Astrocyte of the cerebellum (primary cell): ENCODE measurements around the gene UTP20.

Experiments used
- DNase-seq: peaks from one replicate; pipeline ENCODE4 v3.0.0-alpha.2; 2011; ENCODE audit warnings: low read depth
- H3K4me3 ChIP-seq: 2 replicates; pipeline ENCODE4 v1.5.1; 2011; ENCODE audit warnings: mild to moderate bottlenecking, low read depth, low read length, moderate library complexity
- in situ Hi-C: cut with HindIII; loops from 2 replicates; pipeline ENCODE4 v1.10.0; 2017; ENCODE audit warnings: low sequenced_read_pairs
- TF ChIP-seq, protein P1 (sequence below): IDR thresholded peaks from 2 replicates; pipeline ENCODE4 v1.5.1; 2012; ENCODE audit warnings: low read length, low read depth, moderate library complexity, mild to moderate bottlenecking; ENCODE audit errors: missing control alignments

Gene UTP20

DNA sequence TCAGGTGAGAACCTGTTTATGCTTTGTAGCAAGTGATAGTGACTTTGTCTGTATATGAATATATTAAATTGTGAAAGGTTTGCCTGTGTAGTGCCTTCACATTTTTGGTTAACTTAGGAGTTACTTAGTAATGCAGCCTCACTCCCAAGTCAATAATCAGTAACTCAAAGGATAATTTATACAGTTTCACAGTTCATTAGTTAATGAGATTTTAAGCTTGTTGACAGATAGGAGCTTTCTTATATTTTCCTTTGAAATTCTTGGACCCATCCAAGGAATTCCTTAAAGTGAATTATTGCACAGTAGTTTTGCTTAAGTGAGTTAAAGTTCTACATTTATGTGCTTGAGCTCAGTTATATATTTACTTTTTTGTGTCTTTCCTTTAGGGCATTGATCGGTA is 50.7 kb downstream of the UTP20 start:
- no peak overlapping the region for H3K4me3 ChIP-seq
- in situ Hi-C loops: no loop called here
- TF ChIP-seq, protein P1, sequence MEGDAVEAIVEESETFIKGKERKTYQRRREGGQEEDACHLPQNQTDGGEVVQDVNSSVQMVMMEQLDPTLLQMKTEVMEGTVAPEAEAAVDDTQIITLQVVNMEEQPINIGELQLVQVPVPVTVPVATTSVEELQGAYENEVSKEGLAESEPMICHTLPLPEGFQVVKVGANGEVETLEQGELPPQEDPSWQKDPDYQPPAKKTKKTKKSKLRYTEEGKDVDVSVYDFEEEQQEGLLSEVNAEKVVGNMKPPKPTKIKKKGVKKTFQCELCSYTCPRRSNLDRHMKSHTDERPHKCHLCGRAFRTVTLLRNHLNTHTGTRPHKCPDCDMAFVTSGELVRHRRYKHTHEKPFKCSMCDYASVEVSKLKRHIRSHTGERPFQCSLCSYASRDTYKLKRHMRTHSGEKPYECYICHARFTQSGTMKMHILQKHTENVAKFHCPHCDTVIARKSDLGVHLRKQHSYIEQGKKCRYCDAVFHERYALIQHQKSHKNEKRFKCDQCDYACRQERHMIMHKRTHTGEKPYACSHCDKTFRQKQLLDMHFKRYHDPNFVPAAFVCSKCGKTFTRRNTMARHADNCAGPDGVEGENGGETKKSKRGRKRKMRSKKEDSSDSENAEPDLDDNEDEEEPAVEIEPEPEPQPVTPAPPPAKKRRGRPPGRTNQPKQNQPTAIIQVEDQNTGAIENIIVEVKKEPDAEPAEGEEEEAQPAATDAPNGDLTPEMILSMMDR: no peak
- DNase-seq: no peak

DNA sequence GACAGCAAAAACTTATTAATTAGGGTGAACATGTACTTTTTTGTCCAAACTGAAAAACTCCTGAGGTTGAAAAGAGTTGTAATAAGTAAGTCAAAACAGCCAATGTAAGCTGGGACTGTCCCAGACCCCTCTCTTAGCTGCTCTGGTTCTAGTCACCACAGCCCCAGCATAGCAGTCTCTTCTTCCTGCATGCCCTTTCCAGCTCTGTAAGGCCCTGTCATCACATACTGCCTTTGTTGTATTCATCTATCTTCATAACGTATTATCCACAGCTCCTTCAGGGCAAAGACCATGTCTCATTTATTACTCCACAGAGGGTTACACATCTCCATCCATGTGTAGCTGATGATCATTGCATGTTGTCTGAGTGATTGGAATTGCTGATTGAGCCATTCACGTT is 56.5 kb downstream of the UTP20 start:
- TF ChIP-seq, protein P1: no peak
- H3K4me3 ChIP-seq: no peak overlapping the region
- in situ Hi-C loops: no loop called here
- no peak for DNase-seq

DNA sequence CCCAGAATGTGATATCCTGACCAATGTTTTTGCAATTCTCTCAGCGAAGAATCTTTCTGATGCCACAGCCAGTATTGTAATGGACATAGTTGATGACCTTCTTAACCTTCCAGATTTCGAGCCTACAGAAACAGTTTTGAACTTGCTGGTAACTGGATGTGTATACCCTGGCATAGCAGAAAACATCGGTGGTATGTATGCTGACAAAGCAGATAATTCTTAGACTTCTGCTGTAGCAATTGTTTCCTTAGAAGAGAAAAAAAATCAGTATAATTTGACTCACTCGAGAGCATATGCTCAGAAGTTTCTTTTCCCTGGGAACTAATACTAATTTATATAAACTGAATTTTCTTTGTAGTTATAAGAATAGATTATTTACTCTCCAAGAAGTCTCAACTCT is 58.2 kb downstream of the UTP20 start:
- DNase-seq: no peak
- TF ChIP-seq, protein P1: no peak
- no peak overlapping the region for H3K4me3 ChIP-seq
- in situ Hi-C loops: no loop called here

DNA sequence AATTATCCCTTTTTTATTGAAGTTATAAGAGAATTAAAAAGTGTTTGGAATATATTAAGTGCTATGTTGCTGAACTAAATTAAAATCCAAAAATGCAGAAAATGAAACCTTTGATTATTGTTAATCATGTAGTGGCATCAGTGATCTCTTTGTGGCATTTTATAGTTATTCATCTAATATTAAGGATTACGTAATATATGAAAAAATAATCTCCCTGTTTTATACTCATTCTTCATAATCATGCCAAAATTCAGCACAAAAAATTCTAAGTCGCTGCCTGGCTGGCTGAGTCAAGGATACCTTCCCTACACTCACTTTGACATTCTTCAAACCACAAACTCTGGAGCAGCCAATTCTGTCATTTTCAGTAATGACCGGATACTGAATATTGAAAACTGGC is 64.0 kb downstream of the UTP20 start:
- DNase-seq: no peak
- TF ChIP-seq, protein P1: no peak
- H3K4me3 ChIP-seq: no peak overlapping the region
- in situ Hi-C loops: no loop called here

DNA sequence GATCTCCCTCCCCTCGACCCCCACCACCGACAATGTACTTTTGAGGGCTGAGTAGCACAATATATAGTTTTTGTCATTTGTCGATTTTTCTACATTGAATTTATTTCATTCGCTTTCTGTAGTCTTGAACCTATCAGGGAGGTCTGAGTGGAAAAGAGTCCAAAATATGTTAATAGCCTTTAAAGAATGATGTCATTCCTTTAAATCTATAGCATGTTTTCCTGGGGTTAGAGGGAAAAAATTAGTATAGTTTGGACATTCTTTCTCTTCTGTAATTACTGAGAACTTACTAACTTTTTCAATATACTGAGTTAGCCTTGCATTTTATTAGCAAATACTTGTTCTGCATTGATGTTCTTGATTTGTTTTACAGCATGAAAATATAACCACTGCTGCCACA is 71.8 kb downstream of the UTP20 start:
- TF ChIP-seq, protein P1: no peak
- H3K4me3 ChIP-seq: no peak overlapping the region
- no peak for DNase-seq
- in situ Hi-C loops: no loop called here

DNA sequence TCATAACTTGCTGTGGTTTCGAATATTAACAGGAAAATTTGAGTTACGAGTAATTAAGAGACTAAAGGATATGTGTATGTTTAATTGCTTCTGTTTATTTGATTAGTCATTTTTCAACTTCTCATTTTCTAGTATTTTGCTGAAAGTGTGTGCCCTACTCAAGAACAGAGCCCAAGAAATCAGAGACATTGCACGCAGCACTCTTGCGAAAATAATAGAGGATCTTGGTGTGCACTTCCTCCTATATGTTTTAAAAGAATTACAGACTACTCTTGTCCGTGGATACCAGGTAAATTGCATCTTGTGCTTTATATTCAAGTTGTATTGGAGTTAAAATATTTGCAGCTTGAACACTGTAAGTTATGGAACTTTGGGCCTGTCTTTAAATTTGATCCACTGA is 76.9 kb downstream of the UTP20 start:
- DNase-seq: no peak
- TF ChIP-seq, protein P1: no peak
- in situ Hi-C loops: no loop called here
- no peak overlapping the region for H3K4me3 ChIP-seq

DNA sequence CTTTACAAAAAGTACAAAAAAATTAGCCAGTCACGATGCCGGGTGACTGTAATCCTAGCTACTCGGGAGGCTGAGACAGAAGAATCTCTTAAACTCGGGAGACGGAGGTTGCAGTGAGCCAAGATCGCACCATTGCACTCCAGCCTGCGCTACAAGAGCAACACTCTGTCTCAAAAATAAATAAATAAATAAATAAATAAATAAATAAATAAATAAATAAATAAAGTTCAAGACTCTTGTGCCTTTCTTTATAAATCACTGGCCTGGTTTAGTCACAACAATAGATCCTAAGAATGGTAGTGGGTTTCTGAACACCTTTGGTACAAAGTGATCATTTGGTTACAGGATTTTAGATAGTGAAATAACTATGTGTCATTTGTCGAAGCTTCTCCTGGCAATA is 81.5 kb downstream of the UTP20 start:
- TF ChIP-seq, protein P1: no peak
- DNase-seq: no peak
- no peak overlapping the region for H3K4me3 ChIP-seq
- in situ Hi-C loops: no loop called here
